ENCODE data around the gene KXD1. TPM values are rescaled to one million over a fixed set of nuclear protein-coding genes. Genes with fewer than 3 reads are reported as not detected.
"Not testable (repeated sequence)": the region's sequence is repeated elsewhere in the genome, so short reads cannot be mapped to it uniquely, and the experiment has no call there.

KXD1 gene
- total RNA-seq, 1 donor from 2014 or later = 30.4 TPM

DNA sequence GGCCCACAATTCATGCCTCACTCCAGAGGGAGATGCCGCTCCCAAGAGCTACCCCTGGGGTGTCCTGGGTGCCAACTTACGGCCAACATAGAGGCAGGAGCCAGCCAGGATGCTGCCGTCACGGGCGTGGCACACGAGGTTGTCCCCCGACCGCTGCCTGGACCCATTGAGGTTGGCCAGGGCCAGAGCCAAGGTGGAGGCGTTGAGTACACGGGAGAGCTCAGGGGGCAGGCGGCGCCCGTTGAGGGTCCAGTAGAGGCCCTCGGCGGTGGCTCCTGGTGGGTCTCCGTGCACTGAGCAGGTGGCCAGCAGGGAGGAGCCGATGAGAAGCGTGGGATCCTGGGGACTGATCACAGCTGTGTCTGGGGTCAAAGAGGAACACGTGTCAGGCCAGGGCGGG is 41.8 kb downstream of the KXD1 start:
- no peak for ATAC-seq
- DNase-seq (ENCODE audit: low spot score) = no peak

DNA sequence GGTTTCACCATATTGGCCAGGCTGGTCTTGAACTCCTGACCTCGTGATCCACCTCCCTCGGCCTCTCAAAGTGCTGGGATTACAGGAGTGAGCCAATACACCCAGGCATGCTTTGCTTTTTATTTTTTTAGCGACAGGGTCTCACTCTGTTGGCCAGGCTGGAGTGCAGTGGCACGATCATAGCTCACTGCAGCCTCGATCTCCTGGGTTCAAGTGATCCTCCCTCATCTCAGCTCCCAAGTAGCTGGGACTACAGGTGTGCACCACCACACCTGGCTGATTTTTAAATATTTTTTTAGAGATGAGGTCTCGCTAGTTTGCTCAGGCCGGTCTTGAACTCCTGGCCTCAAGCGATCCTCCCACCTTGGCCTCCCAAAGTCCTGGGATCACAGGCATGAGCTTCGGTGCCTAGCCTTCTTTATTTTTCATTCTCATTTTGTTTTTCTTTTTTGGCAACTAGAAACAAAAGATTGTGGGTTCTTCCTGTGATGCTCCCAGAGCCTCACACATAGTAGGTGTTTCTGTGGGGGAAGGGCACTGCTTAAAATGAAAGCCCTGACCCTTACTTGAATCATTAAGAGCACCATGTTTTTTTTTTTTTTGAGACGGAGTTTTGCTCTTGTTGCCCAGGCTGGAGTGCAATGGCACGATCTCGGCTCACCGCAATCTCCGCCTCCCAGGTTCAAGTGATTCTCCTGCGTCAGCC is 43.2 kb downstream of the KXD1 start:
- not testable (repeated sequence) for ATAC-seq

DNA sequence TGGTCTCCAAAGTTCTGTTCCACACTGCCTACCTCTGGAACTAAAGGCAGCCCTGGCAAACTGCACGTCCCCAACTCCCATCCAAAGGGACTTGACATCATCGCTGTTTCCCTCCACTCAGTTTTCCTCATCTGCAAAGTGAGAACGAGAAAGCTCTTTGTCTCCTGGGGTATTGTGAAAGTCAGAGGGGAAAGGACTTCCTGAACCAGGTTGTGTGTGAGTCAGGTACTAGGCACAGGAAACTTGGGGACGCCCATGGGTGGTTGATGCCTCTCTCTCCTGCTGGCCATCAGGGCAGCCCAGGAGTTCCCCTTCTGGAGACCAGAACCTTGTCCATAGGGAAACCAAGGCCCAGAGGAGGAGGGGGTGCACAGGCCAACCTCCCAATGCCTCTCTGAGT is 44.2 kb downstream of the KXD1 start:
- no peak for DNase-seq (ENCODE audit: low spot score)
- ATAC-seq = no peak

More for the DNA sequence above, 43.2 kb downstream of the KXD1 start:
- not testable (repeated sequence) for DNase-seq (ENCODE audit: low spot score)

DNA sequence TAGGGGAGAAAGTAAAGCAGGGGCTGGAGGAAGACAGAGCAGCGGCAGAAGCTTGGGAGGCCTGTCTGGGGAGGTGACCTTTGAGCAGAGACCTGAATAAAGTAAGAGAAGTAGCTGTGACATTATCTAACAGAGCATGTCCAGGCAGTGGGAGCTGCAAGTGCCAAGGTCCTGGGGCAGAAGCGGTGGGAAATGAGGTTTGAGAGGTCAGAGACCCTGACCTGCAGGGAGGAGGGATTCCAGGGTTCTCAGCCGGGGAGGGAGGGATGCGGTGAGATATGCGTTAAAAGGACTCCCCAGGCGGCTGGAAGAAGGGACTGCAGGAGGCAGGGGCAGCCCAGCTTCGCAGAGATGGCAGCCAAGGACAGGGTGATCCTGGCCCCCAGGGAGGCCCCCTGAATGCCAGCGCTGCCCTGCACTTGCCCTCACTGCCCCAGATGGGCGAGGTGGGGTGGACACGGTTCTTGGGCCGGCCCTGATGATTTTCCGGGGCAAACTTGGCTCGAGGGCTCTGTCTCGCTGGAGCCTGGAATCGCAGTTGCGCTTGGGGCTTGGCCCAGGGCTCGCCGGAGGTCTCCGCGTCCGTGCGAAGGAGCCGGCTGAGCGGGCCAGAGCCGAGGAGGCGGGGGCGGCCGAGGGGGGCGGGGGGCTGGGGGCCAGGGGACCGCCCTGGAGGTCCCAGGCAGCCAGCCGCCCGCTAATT is 45.7 kb downstream of the KXD1 start:
- ATAC-seq (peak; percentile 31), DNase-seq (ENCODE audit: low spot score) (no peak)

DNA sequence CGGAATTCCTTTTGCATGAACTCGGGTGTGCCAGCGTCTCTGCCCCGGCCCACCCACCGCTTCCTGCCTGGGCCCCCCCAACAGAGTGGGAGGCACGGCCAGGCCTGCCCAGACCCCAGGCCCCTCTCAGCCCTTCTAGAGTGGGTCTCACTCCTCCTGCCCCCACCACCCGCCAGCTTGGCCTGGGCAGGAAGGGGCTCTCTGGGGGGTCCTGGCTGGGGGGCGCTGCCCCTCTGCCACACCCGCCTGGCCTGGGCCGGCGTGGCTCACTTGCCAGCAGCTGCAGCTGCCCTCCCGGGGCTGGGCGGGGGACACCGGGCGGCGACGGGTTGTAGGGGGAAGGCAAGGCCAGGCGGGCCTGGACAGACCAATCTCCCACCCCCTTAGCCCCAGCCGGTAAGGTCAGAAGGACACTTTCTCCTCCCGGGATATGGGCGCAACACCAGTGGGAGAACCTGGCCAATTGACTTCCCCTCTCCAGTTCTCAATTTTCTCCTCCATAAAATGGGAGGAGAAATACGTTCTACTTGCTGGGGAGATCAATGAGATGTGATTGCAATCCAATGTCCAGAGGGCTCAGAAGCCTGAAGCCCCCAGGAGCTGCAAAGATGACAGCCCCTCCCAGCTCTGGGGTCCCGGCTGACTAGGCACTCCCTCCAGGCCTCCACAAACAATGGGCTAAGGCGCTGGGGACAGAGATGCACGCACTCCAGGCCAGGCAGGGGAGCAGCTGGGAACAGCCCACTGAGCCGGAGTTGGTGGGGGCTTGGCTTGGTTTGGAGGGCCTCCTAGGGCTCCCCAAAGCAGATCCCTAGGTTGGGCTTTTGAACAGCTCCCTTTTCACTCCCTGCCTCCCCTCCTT is 46.5 kb downstream of the KXD1 start:
- no peak for DNase-seq (ENCODE audit: low spot score)
- ATAC-seq = no peak

DNA sequence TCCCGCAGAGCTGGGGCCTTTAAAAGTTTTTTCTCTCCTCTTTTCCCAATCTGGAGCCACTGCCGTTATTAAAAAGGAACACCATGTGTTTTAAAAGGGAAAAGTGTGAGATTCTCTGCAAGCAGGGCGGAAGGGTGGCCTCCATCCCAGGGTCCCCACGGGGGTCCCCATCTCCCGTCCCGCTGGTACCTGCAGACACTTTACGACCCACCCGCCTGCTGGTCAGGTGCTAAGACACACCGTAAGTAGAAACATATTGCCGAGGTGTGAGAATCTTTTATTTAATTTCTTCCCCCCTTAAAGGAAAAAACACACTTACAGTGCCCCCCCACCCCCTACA is 47.1 kb downstream of the KXD1 start:
- ATAC-seq = no peak
- no peak for DNase-seq (ENCODE audit: low spot score)

DNA sequence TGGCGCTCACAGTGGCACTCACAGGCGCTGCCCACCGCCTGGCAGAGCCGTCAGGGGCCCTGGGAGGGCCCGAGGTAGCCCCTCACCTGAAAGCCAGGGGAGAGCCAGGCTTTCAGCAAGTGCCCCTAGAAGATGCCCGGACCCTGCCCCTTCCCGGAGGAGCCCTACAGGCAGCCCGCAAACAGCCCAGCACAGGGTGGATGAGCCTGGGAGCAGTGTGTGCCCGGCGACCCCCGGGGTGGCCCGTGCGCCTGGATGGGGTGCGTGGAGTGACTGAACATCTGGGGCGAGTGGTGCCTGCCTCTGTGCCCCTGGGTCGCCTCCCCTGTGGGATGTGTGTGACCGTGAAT is 47.5 kb downstream of the KXD1 start:
- DNase-seq (ENCODE audit: low spot score) = no peak
- no peak for ATAC-seq

DNA sequence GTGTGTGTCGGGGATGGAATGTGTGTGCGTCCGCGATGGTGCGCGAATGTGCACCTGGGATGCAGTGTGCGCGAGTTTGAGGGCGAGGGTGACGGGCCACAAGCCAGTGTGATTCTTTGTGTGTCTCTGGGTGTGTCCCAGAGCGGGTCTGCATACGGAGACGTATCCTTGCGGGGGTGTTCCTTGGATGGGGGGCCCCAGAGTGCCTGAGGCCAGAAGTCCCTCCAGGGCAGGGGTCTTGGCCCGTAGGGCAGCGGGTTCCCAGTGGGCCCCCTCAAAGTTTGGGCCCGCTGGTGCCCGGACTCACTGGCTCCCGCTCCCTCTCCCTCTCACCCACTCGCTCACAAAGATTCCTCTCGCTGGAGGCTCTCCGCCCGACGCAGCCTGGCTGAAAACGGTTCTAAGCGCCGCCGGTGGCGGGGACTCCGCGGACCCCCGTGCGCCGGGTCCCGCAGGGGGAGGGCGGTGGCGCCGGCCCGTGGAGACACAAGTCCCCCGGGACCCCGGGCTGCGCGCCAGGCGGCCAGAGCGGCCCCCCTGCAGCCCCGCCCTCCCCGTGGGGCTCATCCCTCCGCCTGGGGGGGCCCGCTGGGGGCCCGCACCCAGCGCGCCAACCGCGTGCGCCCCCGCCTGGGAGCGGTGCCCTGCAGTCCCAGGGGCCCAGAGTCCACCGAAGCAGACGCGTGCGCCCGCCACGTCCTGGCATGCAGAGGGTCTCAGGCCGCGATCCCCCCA is 48.0 kb downstream of the KXD1 start:
- no peak for DNase-seq (ENCODE audit: low spot score)
- ATAC-seq = no peak

DNA sequence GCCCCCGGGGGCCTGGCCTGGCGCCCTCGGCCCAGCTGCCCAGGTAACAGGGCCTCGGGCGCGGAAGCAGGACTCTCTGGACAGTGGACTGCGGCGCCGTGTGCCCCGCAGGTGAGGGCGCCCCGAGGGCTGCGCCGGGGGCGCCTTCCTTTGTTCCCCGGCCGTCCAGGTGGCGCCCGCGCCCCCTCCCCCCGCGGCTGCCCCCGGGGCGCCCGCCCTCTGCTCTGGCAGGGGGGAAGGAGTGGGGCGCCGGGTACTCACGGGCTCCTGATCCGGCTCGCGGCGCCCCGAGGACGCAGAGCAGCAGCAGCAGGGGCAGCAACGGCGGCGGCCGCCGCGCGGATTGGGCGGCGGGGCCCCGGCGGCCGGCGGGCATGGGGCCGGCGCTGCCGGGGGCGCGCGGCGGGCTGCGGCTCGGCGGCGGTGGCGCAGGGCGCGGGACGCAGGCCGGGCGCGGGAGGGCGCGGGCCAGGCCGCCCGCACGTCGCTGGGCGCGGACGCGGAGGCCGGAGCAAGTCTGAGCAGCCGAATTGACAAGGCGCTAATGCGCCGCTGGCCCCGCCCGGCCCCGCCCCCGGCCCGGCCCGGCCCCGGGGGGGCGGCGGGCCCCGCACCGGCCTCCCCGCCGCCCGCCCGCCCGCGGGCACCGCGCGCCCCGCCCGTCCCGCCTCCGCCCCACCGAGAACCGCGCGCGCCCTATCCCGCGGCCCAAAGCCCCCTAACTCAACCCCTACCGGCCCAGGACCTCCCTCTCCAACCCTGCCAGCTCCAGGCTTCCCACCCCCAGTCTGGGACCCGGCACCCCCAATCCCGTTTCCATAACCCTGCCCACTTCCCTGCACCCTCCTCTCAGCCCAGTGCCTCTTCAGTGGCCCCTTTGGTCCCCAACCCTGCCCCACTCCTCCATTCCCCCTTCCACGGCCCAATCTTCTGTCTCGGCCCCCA is 48.9 kb downstream of the KXD1 start, which contains the start of gene CRLF1:
Gene CRLF1, minus strand, starts transcription at position 519 of the 945 bp plus-strand sequence. Its CDS starts 143 bp downstream, at position 376.
- DNase-seq (ENCODE audit: low spot score) (no peak), ATAC-seq (no peak)

DNA sequence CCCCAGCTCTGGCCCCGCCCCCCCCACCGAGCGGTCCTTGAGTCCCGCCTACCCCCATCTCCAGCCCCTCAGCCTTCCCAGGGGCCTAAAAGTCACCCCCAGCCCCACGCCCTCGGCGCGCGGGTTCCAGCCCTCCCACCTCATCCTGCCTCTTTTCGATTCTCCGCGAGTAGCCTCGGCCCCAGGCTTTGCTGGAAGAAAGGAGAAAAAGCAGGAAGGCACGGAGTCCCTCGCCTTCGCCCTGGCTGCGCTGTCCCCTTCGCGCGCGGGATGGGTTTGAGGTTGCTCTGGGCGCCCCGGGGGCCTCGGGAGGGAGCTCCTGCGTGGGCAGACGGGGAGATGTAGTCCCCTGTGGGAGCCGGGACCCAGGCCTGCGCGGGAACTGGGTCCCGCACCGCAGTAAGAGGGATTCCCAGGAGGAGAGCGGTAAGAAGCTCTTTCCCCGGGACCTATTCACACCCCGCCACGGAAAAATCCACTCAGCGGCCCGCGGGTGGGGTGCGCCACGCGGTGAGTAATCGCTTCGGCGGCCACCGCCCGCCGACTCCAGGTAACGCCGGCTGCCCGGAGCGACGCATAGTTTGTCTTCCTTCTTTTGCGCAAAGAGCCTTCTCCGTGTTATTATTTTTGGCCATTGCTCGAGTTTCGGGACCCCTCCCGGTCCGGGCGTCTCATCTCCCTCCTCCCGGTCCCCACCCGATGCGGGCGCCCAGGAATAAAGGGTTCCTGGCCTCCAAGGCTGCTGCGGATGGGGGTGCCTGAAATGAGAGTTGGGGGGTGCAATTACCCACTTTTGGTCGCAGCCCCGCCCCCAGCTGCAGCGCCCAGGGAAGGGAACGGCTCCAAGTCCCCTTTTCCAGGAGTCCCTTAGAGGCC is 49.8 kb downstream of the KXD1 start:
- no peak for ATAC-seq

DNA sequence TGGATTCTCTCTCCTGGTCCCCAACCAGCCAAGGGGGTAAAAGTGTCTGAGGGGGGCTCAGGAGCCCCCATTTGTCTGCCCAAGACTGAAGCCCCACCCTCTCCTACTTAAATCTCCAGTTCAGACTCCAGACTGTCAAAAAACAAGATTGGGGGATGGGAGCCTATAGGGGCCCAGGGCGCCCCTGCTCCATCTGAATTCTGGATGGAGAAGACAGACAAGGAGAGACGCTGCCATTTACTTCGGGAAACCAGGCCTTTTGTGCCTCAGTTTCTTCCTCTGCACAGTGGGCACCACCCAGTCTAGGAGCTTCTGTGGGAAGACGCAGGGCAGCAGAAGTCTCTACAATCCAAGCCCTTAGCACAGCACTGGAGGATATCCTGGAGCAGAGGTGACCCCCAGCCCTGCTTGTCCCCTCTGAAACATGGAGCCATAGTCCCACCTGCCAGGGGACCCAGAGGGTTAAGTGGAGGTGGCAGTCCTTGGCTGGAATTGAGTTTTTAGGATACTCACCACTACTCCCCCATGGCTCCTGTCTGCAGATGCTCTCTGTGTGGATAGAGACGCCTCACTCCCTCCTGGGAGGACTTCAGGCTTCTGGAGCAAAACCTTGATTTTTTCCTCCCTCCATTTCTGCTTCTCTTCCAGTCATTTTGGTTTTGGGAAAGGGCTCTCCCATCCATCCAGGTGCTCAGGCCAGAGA is 50.6 kb downstream of the KXD1 start:
- DNase-seq (ENCODE audit: low spot score) (no peak), ATAC-seq (no peak)

More for the DNA sequence above, 49.8 kb downstream of the KXD1 start:
- no peak for DNase-seq (ENCODE audit: low spot score)

DNA sequence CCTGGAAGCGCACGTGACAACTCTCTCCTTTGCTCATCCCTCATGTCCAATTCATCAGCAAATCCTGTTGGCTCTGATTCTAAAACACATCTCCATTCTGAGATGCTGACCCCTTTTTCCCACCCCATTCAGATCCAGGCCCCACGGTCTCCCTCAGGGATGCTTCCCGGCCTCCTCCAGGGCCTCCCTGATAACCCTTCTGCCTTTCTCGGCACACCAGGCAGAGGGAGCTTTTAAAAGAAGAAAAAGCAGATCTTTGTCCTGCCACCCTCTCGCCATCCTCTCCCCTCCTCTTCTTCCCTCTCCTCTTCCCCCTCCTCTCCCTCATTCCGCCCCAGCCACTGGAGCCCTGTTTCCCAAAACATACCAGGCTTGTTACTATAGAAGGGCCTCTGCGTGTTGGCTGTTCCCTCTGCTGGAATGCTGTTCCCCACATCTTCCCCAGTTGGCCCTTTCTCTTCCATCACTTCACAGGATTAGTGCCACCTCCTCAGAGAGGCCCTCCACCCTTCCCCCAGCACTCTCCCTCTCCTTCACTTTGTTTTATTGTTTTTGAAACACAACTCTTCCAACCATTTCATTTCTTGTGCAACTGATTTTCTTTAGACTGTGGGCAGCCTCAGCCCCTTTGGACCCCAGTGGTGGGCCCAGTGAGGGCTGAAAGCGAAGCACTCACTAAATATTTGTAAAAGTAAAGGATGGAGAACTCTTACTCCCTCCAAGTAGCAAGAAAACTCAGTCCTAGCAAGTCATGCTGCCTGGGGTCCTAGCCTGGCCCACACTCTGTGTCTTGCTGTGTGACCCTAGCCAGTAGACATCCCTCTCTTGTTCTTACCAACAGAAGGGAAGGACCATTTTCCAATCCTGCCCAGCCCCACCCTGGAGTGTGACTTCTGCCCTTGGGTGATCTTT is 51.4 kb downstream of the KXD1 start:
- ATAC-seq (no peak), DNase-seq (ENCODE audit: low spot score) (no peak)

DNA sequence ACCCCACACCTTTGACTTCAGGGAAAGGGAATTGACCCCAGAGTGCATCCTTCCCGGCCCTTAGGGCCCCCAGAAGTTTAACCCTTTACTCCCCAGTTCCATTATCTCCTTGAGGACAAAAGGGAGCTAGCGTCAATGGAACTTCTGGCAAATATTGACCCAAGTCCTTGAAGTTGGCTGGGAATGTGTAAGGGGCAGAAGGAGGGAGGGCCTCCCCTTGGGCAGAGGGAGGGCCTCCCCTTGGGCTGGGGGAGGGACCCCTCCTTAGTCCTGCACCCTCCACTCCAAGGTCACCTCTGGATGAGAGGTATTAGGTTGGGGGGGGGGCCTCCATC is 52.0 kb downstream of the KXD1 start:
- DNase-seq (ENCODE audit: low spot score) (no peak), ATAC-seq (no peak)

DNA sequence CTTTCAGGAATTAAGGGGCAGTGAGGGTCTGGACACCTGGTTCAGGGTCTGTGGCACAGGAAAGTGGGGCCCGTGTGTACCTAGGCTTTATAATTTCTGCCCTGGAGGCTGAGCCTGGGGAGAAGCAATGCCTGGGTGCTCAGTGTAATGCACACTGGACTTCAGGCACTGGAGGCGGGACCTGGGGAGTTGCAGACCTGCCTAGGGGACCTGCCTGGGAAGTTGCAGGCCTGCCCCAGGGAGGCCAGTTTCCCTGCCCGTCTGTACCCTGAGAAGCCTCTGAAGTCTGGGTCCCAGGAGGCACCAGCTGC is 52.5 kb downstream of the KXD1 start:
- DNase-seq (ENCODE audit: low spot score) = no peak
- ATAC-seq = no peak

DNA sequence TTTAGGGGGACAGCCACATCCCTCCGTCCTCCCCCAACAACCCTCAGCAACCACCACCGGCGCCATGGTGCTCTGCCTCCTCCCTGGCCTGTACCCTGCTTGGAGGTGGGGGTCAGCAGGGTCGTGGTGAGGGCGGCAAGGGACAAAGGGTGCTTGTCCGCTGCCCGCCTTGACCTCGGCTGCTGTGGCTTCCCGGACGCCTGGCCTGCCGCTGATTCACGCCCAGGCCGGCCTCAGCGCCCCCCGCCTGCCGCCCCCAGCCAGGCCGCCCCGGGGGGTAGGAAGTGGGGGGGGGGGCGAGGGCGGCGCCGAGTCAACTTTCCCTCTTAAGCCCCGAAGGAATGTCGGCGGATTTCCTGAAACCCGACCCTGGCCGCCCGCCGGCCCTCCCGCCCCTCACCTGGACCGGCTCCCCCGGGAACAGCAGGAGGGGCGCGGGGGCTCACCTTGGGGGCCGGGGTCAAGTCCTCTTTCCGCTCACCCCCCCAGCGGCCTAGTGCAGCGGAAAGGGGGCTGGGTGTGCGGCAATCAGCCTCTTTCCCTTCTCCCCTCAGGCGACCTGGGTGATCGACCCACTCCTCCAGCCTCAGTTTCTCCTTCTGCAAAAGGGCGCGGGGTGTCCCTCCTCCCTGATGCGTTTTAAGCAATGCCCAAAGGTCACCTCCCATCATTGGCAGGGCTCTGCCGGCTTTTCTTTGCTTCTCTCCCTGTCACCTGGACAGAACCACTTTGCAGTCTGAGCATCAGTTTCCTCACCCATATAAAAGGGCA is 53.1 kb downstream of the KXD1 start:
- DNase-seq (ENCODE audit: low spot score) = no peak
- no peak for ATAC-seq

DNA sequence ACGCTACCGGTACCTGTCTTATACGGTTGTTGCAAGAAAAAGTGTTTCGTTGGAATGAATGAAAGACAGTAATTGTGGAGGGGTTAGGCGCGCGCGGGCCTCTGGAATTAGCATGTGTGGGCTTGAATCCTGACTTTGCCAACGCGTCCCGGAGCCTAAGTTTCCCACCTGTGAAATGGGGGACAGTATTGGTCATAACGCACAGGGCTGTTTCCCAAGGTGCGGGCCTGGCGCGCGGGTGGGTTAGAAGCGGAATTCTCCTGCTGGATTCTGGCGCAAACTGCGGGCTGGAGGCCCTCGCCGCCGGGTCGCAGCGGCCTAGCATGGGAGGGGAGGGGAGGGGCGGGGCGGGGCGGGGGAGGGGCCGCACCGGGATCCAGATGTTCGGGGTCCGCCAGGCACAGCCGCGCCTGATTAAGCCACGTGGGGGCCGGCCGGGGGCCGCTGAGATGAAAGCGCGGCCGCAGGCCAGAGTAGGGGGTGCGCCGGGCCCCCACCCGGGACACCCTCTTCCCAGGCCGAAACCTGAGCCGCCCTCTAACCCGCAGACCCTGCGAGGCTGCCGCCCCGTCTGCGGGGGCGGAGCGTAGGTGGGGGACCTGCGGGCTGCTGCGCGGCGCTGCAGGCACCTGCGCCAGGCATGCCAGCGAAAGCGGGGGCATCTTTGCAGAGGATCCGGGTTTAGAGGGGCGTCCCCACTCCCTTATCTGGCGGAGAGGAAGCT is 53.8 kb downstream of the KXD1 start:
- ATAC-seq = no peak
- no peak for DNase-seq (ENCODE audit: low spot score)

Data from left lobe of liver (tissue), 2 donors.